Pulmonary artery endothelial cell (primary cell): Measurements from ENCODE around the gene SCRN1. TPM values are rescaled to one million over a fixed set of nuclear protein-coding genes. Genes with fewer than 3 reads are reported as not detected.

Experiments used
- total RNA-seq: library from RNA; depleted of rRNA; stranded (reverse); fragments of >200 nt; gene quantifications from 2 replicates; pipeline ENCODE4 v1.2.3, GENCODE V29; 2014

The SCRN1 gene
- total RNA-seq, 1 donor from 2014 or later: 29.6 TPM

Other genes starting within 250 kb of the SCRN1 start
- not detected in 2 replicates for gene WIPF3, start 183.3 kb downstream of the SCRN1 start, total RNA-seq
- gene FKBP14, start 36.9 kb upstream of the SCRN1 start, total RNA-seq: 22.4 and 23.3 TPM in 2 replicates
- 12.7 and 16.5 TPM in 2 replicates for gene PLEKHA8, start 38.6 kb upstream of the SCRN1 start, total RNA-seq
- 4.6 and 8.1 TPM in 2 replicates for gene MTURN, start 145.2 kb upstream of the SCRN1 start, total RNA-seq